GM23338 (cell line): ENCODE measurements around the gene BLTP2.

ENCODE experiments used
- EZH2phosphoT487 ChIP-seq: fragments of 200-600 bp; sonication (generic); IDR thresholded peaks from one replicate; pipeline ENCODE4 v1.8.1; 2018; ENCODE audit warnings: antibody characterized with exemption; ENCODE audit not compliant: unreplicated experiment
- POLR2AphosphoS5 ChIP-seq: IDR thresholded peaks from 2 replicates; pipeline ENCODE4 v1.6.1; 2016; ENCODE audit warnings: antibody characterized with exemption, low read depth
- ZNF462 ChIP-seq: fragments of 250-450 bp; sonication (Bioruptor Pico); IDR thresholded peaks from 2 replicates; pipeline ENCODE4 v1.5.0; 2020; ENCODE audit warnings: mild to moderate bottlenecking, moderate library complexity
- TF ChIP-seq, protein P1 (sequence below), 2 experiments: fragments of 200-600 bp in 1 of 2; sonication (generic) in 1 of 2; conservative IDR thresholded peaks; 2 replicates each; pipeline versions ENCODE4 v1.5.1 to v1.6.1; 2016 to 2017; ENCODE audit warnings: antibody characterized with exemption in 2 of 2, low read depth in 2 of 2, mild to moderate bottlenecking in 2 of 2, moderate library complexity in 1 of 2
- TF ChIP-seq, protein P2 (sequence below): IDR thresholded peaks from one replicate; pipeline ENCODE4 v1.6.1; 2018; ENCODE audit warnings: antibody characterized with exemption; ENCODE audit not compliant: unreplicated experiment

GRCh38 chr17:28597606-28598383 is 47.2 kb downstream of the BLTP2 start:
- TF ChIP-seq, protein P1, sequence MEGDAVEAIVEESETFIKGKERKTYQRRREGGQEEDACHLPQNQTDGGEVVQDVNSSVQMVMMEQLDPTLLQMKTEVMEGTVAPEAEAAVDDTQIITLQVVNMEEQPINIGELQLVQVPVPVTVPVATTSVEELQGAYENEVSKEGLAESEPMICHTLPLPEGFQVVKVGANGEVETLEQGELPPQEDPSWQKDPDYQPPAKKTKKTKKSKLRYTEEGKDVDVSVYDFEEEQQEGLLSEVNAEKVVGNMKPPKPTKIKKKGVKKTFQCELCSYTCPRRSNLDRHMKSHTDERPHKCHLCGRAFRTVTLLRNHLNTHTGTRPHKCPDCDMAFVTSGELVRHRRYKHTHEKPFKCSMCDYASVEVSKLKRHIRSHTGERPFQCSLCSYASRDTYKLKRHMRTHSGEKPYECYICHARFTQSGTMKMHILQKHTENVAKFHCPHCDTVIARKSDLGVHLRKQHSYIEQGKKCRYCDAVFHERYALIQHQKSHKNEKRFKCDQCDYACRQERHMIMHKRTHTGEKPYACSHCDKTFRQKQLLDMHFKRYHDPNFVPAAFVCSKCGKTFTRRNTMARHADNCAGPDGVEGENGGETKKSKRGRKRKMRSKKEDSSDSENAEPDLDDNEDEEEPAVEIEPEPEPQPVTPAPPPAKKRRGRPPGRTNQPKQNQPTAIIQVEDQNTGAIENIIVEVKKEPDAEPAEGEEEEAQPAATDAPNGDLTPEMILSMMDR (conservative IDR thresholded peaks at IDR 0.05; ENCODE audit: low read depth in 2 of 2): no peak
- no peak for TF ChIP-seq POLR2AphosphoS5
- no peak for TF ChIP-seq ZNF462 (CRISPR knock-in tag)
- TF ChIP-seq EZH2phosphoT487: no peak
- TF ChIP-seq, protein P2, sequence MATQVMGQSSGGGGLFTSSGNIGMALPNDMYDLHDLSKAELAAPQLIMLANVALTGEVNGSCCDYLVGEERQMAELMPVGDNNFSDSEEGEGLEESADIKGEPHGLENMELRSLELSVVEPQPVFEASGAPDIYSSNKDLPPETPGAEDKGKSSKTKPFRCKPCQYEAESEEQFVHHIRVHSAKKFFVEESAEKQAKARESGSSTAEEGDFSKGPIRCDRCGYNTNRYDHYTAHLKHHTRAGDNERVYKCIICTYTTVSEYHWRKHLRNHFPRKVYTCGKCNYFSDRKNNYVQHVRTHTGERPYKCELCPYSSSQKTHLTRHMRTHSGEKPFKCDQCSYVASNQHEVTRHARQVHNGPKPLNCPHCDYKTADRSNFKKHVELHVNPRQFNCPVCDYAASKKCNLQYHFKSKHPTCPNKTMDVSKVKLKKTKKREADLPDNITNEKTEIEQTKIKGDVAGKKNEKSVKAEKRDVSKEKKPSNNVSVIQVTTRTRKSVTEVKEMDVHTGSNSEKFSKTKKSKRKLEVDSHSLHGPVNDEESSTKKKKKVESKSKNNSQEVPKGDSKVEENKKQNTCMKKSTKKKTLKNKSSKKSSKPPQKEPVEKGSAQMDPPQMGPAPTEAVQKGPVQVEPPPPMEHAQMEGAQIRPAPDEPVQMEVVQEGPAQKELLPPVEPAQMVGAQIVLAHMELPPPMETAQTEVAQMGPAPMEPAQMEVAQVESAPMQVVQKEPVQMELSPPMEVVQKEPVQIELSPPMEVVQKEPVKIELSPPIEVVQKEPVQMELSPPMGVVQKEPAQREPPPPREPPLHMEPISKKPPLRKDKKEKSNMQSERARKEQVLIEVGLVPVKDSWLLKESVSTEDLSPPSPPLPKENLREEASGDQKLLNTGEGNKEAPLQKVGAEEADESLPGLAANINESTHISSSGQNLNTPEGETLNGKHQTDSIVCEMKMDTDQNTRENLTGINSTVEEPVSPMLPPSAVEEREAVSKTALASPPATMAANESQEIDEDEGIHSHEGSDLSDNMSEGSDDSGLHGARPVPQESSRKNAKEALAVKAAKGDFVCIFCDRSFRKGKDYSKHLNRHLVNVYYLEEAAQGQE: no peak
